ENCODE results near the gene MRC2.

MRC2 gene

DNA sequence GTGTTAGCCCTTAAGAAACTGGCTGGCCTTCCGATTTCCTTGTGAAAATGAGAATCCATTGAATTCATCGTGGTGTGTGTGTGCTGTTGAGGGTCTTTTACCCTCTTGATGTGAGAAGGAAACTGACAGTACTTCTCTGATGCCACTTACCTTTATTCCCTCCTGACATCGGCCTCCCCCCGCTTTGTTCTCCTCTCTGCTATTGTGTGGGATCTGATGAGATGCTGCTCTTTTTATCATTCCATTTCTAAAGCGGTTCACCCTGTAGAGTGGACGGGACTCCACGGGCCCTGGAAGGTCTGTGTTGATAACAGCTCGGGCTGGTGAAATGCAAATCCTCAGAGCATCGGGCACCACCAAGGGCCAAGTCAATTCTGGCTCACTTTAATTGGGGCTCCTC, 110.8 kb downstream of the MRC2 start:
- H3K9me3 Mint-ChIP-seq (ENCODE audit: low read depth): no peaks in the 10 kb centered on the region
- no peak overlapping the region for H3K27ac Mint-ChIP-seq
- H3K4me3 Mint-ChIP-seq: no peak overlapping the region
- H3K4me1 Mint-ChIP-seq (ENCODE audit: low read depth): no peaks in the 10 kb centered on the region
- H3K27me3 Mint-ChIP-seq: no peaks in the 10 kb centered on the region
- H3K36me3 Mint-ChIP-seq: no peaks in the 10 kb centered on the region

DNA sequence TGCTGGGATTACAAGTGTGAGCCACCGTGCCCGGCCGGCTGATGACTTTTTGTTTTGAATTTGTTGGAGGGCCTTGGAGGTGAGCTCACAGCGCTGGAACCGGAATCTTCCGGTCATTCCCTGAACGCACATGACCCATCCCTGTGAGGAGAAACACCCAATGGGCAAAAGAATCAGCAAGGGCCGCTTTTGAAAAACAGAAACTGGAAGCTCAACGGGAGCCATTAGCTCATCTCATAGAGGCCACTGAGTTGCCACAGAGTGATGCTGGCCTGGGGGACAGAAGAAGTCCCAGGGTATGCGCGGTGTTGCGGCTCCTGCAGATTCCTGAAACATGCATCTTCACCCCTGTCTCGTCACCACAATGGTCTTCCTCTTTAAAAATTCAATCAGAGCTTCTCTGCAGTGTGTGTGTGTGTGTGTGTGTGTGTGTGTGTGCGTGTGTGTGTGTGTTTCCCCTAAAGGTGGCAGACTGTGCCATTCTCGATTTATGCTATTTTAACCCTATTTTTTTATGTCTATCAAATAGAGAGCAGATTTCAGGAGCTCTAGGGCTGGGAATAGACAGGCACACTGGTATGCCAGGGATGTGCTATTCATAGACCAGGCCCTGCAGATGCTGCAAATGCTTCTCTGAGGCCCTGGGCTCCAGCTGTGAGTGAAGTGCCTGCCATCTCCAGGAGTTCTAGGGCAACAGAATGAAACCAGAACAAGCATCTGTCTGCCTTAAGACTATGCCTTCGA, 112.3 kb downstream of the MRC2 start:
- H3K9me3 Mint-ChIP-seq (ENCODE audit: low read depth): no peaks in the 10 kb centered on the region
- peaks cover 2% of the 10 kb centered on the region for H3K27me3 Mint-ChIP-seq
- no peak overlapping the region for H3K27ac Mint-ChIP-seq

DNA sequence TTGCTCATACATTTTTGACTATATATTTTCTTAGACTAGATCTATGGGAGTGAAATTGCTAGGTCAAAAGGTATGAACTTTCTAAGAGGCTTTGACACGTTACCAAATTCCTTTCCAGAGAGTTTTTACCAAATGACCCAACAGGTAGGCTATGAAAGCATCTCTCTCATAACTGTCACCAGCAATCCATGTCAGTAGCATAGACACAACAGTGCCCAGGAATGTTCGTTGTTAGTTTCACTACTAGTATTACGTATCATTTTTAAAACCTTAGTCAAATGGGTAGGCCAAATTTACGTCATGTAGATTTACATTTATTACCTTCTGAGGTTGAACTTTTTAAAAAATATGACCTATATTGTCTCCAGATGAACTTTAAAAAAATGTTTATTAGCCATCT, 113.8 kb downstream of the MRC2 start:
- Mint-ChIP-seq H3K4me3 (no peak overlapping the region), H3K9me3 (ENCODE audit: low read depth) (no peaks in the 10 kb centered on the region), H3K36me3 (peaks cover 3% of the 10 kb centered on the region), H3K4me1 (ENCODE audit: low read depth) (no peaks in the 10 kb centered on the region), H3K27ac (no peak overlapping the region), H3K27me3 (peaks cover 2% of the 10 kb centered on the region)

More for the DNA sequence above, 112.3 kb downstream of the MRC2 start:
- no peaks in the 10 kb centered on the region for H3K4me1 Mint-ChIP-seq (ENCODE audit: low read depth)
- no peaks in the 10 kb centered on the region for H3K36me3 Mint-ChIP-seq
- H3K4me3 Mint-ChIP-seq: no peak overlapping the region

Measured in activated naive CD8-positive, alpha-beta T cell (primary cell).